ENCODE measurements around the gene TMEM150B.

The TMEM150B gene

DNA sequence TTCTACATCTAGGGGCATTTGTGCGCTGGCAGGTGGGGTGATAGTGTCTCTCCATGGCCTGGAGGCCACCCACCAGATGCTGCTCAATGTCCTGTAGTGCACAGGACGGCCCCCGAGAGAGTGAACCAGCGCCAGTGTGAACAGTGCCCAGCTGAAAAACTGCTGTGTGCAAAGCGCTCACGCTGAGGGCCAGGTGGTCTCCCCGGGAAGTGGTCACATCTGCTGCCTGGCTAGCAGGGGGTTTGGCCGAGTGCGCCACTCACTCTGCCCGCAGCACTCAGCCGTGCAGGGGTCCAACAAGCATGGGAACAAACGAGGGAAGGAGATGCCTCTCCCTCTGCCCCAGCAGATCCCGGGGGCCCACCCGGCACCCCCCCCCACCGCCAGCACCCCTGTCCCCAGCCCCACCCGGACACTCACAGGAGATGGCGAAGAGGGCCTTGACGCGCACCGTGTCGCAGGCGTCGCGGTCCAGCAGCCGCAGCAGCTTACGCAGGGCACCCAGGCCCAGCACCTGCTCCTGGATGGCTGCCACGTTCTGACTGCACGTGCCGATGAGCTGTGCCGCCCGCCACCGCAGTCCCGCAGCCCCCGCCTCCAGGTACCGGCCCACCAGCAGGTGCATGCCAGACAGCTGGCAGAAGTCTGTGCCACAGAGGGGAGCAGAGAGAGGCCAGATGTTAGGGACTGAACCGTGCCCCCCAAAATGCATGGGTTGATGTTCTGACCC lies 51.0 kb downstream of the TMEM150B start:
- no peak for DNase-seq

DNA sequence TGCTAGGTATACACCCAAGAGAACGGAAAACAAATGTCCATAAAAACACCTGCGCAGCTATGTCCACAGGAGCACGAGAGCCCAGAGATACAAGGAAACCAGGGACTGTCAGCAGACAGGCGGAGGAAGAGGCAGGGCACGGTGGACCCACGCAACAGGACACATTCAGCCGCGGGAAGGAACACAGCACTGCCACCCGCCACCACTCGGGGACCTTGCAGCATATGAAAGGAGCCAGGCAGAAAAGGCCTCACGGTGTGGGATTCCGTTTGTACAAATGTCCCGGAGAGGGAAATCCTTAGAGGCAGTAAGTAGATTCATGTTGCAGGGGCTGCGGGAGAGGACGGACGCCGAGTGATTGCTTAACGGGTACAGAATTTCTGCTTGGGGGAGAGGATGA lies 53.0 kb downstream of the TMEM150B start:
- no peak for DNase-seq

DNA sequence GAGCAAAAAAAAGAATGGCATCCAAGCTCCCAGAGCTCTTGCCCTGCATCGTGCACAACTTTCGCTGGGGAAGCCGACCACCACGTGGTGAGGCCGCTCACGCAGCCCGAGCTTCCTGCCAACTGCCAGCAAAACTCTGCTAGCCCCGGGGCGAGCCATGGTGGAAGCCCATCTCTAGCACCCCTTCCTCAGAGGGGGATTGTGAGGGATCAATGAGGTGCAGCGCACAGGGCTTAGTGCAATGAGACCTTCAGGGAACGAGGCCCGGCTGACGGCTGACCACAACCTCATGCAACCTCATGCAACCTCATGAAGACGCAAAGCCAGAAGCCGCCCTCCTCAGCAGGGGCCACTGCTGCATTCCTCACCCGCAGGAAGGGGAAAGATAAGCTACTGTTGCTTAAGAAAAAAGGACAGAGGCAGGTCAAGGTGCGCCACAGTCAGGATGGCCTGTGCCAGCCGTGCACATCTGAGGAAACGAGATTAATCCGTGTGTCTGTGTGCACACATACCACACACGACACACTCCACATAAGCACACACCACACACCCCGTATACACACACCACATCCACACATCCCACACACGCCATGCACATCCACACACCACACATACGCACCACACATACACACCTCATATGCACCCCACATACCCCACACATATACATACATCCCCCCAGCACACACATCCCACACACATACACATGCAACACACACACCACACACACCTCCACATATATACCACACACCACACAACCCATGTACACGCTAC lies 54.8 kb downstream of the TMEM150B start:
- no peak for DNase-seq

DNA sequence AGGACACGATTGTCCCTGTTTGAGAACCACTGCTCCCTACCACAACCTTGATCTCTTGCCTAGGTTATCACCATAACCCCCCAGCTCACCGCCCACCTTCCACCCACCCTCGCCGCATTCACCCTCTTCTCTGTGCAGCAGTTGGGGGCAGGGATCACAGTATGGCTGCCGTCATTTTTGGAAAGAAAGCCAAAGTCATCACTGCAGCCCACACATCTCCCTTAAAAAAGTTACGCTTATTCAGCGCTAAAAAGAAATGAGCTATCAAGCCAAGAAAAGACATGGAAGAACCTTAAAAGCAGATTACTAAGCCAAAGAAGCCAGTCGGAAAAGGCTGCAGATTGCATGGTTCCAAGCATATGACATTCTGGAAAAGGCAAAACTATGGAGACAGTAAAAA lies 55.8 kb downstream of the TMEM150B start:
- no peak for DNase-seq

DNA sequence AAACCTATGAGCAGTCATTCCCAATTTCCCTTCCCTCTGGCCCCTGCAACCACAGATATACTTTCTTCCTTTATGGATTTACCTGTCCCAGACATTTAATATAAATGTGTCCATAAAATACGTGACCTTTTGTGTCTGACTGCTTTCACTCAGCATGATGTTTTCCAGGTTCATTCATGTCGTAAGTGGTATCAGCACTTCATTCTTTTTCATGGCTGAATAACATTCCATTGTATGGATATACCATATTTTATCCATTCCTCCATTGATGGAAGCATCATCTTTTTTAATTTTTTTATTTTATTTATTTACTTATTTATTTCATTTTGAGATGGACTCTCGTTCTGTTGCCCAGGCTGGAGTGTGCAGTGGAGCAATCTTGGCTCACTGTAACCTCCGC lies 58.3 kb downstream of the TMEM150B start:
- no peak for DNase-seq

DNA sequence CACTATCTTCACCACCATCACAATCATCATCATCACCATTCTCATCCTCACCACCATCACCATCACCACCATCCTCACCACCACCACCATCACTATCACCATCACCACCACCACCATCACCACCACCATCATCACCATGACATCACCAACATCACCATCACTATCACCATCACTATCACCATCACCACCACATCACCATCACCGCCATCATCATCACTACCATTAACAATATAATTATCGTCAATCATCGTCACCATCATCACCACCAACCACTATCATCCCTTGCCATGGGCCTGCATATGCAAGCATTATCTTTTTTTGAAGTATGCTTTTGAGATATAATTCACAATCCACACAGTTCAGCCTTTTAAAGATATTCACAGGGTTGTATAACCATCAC lies 58.7 kb downstream of the TMEM150B start:
- no peak for DNase-seq

DNA sequence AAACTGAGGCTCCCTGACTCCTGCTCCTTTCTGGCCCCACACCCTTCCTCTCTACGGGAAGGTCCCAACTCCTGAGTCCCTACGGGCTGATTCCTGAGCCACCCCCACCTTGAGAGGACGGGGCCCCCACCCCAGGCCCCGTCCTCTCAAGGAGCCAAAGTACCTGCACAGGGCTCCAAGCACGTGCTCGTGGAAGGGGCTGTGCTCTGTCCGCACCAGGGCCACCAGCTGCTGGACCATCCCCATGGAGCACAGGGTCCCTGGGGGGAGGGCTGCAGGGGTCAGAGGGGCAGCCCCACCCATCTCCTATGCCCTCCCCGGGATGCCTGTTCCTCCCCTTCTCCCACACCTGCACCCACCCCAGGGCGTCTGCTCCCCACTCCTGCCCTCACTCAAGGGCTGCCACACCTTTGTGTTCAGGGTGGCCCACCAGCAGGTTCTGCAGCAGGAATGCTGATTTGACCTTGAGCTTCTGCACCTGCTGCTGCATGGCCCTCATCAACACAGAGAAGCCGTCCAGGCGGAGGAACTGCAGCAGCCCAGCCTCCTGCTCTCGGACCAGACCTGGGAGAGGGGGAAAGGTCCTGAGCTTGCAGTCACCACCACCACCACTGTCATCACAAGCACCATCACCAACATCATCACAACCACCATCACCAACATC lies 59.3 kb downstream of the TMEM150B start:
- DNase-seq, result no peak

DNA sequence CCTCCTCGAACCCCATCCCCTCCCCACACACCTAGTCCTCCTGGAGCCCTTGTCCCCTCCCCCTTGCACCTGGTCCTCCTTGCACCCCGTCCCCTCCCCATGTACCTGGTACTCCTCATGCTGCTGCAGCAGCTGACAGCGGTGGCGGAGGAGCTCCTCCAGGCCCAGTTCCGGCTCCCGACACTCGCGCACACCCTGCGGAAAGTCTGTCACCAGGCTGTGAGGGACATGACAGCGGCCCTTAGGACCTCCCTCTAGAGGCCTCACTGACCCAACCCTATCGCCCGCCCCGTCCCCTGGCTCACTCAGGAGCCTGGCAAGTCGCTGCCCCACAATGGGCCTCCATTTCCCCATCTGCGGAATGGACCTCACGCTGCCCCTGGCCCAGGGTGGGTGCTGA lies 60.0 kb downstream of the TMEM150B start:
- no peak for DNase-seq

DNA sequence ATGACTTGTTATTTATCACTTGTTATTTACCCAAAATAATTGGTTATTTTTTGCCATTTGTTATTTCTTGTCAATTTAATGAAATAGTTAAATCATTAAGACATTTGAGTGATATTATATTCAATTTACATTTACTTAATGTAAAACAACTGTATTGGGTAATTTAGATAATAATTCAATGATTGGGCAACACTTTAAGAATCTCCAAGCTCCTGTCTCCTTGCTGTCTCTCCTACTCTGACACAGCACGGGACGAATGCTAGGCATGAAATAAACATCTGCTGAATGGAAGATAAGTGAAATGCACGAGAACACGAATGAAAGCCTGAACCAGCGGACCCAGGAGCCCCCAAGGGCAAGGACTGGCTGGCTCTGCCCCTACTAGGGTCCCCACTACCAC lies 60.6 kb downstream of the TMEM150B start:
- no peak for DNase-seq
